ENCODE results near the gene SUN5. TPM values are rescaled to one million over a fixed set of nuclear protein-coding genes. Genes with fewer than 3 reads are reported as not detected.
"Not testable (repeated sequence)": the region's sequence is repeated elsewhere in the genome, so short reads cannot be mapped to it uniquely, and the experiment has no call there.

Gene SUN5
- polyA plus RNA-seq, 2 of the 4 experiments (the other 2 are of a cell fraction), result not detected

DNA sequence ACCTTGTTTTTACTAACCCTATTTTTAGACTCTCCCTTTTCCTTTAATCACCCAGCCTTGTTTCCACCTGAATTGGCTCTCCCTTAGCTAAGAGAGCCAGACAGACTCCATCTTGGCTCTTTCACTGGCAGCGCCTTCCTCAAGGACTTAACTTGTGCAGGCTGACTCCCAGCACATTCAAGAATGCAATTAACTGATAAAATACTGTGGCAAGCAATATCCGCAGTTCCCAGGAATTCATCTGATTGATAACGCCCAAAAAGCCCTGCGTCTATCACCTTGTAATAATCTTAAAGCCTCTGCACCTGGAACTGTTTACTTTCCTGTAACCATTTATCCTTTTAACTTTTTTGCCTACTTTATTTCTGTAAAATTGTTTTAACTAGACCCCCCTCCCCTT, 29.1 kb downstream of the SUN5 start:
- ATAC-seq; H3K4me1 ChIP-seq; FAIRE-seq; DNase-seq (ENCODE audit: low read depth in 1 of 2, low spot score in 1 of 2); H3K9me3 ChIP-seq; H3K4me2 ChIP-seq; H3K27ac ChIP-seq; H3K4me3 ChIP-seq; POLR2A ChIA-PET: not testable (repeated sequence)
- CTCF ChIA-PET, result interaction anchor here (1.5 kb wide), 1 partner anchor 30 kb away, joined by 4 read pairs; no protein-coding TSS in a partner anchor
- 84% methylated on average over 4 of the region's 4 CpGs for WGBS (ENCODE audit: missing lambda C conversion rate)

DNA sequence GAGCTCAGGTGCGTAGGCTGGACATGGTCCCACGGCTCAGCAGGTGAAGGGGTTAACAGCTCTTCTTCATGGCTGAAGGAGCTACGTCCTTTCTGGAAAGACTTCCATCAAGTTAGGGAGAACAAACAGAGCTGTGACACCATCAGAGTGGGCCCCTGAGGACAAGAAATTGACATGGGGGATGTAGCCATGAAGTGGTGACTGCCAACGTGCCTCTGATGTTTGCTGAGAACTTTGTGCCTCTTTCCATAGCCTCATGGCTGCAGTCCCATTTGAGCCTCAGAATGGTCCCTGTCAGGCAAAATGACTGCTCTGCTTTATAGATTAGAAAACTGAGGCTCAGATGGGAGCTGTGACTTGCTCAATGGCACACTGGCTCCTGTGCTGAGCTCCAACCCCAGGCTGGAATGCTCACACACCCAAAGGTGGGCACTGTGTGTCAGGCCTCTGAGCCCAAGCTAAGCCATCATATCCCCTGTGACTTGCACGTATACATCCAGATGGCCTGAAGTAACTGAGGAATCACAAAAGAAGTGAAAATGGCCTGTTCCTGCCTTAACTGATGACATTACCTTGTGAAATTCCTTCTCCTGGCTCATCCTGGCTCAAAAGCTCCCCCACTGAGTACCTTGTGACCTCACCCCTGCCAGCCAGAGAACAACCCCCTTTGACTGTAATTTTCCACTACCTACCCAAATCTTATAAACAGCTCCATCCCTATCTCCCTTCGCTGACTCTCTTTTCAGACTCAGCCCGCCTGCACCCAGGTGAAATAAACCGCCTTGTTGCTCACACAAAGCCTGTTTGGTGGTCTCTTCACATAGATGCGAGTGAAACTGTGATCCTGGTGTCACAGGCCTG, 29.8 kb downstream of the SUN5 start:
- POLR2A ChIA-PET; H3K9me3 ChIP-seq; H3K4me3 ChIP-seq; DNase-seq (ENCODE audit: low read depth in 1 of 2, low spot score in 1 of 2); H3K4me1 ChIP-seq; ATAC-seq; H3K4me2 ChIP-seq; FAIRE-seq: not testable (repeated sequence)
- CTCF ChIA-PET, result interaction anchor here (1.2 kb wide), 1 partner anchor 10 kb away, joined by 3 read pairs; no protein-coding TSS in a partner anchor
- 70% methylated on average over 9 of the region's 9 CpGs for WGBS (ENCODE audit: missing lambda C conversion rate)
- 0 out of 6 replicates have a peak overlapping the region, but pooled peaks of 1 of the 2 experiments have one; percentile 12 for H3K27ac ChIP-seq

DNA sequence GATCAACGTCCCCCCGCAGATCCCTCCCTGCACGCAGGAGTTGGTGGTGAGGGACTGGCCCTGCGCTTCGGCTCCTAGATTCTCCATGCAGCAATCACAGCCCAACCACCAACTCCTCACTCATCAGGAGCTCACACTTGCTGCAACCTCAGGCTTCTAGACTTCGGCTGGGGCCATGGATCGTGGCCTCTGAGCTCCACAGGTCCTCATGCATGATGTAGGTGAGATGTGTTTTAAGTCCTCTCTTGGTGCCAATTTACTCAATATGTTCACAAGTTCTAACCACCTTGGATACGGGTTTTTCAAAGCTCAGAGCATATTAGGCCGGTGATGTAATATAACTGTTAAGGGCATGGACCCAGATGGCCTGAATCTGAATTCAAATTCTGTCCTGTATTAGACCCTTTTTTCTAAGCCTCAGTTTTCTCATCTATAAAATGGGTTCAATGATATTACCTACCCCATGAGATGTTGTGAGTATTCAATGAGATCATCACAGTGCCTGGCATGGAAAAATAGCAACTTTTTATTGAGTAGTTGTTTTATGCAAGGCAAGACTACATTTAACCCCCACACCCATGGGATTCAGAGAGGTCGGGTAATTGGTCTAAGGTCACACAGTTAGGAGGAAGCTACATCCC, 31.0 kb downstream of the SUN5 start:
- FAIRE-seq (no peak), ATAC-seq (no peak), DNase-seq (ENCODE audit: low read depth in 1 of 2, low spot score in 1 of 2) (no peak)
- ChIA-PET POLR2A (no interaction called here), CTCF (interaction anchor here (0.6 to 1.2 kb wide), 3 partner anchors 10 to 295 kb away, joined by 3 read pairs; no protein-coding TSS in a partner anchor)
- Histone ChIP-seq H3K27ac (no peak overlapping the region), H3K4me2 (no peak overlapping the region), H3K9me3 (no peaks in the 10 kb centered on the region), H3K4me1 (0 out of 3 replicates have a peak, but pooled peaks cover 4% of the 10 kb centered on the region), H3K4me3 (no peak overlapping the region)
- TF ChIP-seq ZNF302 (CRISPR knock-in tag; IDR thresholded peaks at IDR 0.05), result no peak
- TF ChIP-seq, protein P1, sequence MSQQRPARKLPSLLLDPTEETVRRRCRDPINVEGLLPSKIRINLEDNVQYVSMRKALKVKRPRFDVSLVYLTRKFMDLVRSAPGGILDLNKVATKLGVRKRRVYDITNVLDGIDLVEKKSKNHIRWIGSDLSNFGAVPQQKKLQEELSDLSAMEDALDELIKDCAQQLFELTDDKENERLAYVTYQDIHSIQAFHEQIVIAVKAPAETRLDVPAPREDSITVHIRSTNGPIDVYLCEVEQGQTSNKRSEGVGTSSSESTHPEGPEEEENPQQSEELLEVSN (IDR thresholded peaks at IDR 0.05; ENCODE audit: borderline replicate concordance, low read depth), result no peak
- no peak for TF ChIP-seq ESRRA (IDR thresholded peaks at IDR 0.05; ENCODE audit: borderline replicate concordance, low read length)
- TF ChIP-seq HOXB5 (CRISPR knock-in tag; IDR thresholded peaks at IDR 0.05), result no peak
- no peak for TF ChIP-seq RCOR1 (IDR thresholded peaks at IDR 0.05; ENCODE audit: low read depth, low read length)
- no peak for TF ChIP-seq EHF (CRISPR knock-in tag; IDR thresholded peaks at IDR 0.05)
- TF ChIP-seq, protein P2, sequence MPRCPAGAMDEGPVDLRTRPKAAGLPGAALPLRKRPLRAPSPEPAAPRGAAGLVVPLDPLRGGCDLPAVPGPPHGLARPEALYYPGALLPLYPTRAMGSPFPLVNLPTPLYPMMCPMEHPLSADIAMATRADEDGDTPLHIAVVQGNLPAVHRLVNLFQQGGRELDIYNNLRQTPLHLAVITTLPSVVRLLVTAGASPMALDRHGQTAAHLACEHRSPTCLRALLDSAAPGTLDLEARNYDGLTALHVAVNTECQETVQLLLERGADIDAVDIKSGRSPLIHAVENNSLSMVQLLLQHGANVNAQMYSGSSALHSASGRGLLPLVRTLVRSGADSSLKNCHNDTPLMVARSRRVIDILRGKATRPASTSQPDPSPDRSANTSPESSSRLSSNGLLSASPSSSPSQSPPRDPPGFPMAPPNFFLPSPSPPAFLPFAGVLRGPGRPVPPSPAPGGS (IDR thresholded peaks at IDR 0.05), result no peak
- TF ChIP-seq, protein P3, sequence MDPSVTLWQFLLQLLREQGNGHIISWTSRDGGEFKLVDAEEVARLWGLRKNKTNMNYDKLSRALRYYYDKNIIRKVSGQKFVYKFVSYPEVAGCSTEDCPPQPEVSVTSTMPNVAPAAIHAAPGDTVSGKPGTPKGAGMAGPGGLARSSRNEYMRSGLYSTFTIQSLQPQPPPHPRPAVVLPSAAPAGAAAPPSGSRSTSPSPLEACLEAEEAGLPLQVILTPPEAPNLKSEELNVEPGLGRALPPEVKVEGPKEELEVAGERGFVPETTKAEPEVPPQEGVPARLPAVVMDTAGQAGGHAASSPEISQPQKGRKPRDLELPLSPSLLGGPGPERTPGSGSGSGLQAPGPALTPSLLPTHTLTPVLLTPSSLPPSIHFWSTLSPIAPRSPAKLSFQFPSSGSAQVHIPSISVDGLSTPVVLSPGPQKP (IDR thresholded peaks at IDR 0.05; ENCODE audit: low read depth, low read length), result no peak
- no peak for TF ChIP-seq CBX8 (IDR thresholded peaks at IDR 0.05)
- WGBS (ENCODE audit: missing lambda C conversion rate), result 70% methylated on average over 10 of the region's 10 CpGs

DNA sequence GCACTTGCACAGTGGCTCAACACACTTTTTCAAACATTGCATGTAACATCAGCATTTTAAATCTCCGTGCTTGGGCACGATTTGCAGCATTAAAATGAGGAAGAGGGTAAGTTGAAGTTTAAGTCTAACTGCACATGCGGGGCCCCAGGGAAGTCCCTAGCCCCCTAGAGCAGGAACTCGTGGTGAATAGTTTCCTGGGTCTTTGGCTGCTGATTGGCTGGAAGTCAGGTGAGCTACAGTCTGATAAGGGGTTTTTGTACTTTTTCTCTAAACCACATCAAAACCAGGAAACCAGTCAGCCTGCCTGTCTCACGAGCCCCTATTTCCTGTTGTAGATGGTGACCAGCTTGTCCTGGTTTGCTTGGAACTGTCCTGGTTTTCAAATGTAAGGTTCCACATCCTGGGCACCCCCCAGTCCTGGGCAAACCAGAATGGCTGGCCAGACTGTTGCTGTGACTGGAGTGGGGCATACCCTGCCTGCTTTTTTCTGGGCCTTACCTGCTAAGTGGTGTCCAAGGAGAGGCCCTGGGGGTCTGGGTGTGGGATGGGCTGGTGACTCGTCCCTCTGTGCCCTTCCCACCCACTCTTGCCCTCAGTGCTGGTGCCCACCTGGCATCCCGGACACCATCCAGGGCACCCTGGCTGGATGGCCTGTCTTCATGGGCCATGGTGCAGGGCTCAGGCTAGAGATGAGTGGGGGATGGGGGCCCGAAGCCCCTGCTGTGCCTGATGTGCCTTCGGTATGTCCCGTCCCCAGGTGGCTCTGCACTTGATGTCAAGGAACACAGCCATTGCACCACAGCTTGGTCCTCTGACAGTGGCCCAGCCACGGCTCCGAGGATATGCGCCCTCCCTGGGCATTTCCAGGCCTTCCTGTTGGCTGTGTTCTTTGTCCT, 31.8 kb downstream of the SUN5 start:
- Histone ChIP-seq H3K4me2 (no peak overlapping the region), H3K4me1 (0 out of 3 replicates have a peak, but pooled peaks cover 4% of the 10 kb centered on the region), H3K4me3 (no peak overlapping the region), H3K27ac (0 out of 6 replicates have a peak overlapping the region, but pooled peaks of 1 of the 2 experiments have one; percentile 42), H3K9me3 (no peaks in the 10 kb centered on the region)
- no peak for TF ChIP-seq KDM1A (IDR thresholded peaks at IDR 0.05; ENCODE audit: low read depth)
- TF ChIP-seq NPAS2 (CRISPR knock-in tag; IDR thresholded peaks at IDR 0.05; ENCODE audit: borderline replicate concordance), result no peak
- TF ChIP-seq CBX8 (IDR thresholded peaks at IDR 0.05), result no peak
- TF ChIP-seq RFX5 (IDR thresholded peaks at IDR 0.05), result no peak
- TF ChIP-seq SREBF2 (IDR thresholded peaks at IDR 0.05), result no peak
- no peak for TF ChIP-seq CHD2 (IDR thresholded peaks at IDR 0.05; ENCODE audit: low read length, partially characterized antibody)
- TF ChIP-seq FOSL2 (IDR thresholded peaks at IDR 0.05), result no peak
- TF ChIP-seq FOSL2 (CRISPR knock-in tag; IDR thresholded peaks at IDR 0.05), result no peak
- no peak for TF ChIP-seq MYC (IDR thresholded peaks at IDR 0.05; ENCODE audit: borderline replicate concordance, low read length)
- TF ChIP-seq, protein P4, sequence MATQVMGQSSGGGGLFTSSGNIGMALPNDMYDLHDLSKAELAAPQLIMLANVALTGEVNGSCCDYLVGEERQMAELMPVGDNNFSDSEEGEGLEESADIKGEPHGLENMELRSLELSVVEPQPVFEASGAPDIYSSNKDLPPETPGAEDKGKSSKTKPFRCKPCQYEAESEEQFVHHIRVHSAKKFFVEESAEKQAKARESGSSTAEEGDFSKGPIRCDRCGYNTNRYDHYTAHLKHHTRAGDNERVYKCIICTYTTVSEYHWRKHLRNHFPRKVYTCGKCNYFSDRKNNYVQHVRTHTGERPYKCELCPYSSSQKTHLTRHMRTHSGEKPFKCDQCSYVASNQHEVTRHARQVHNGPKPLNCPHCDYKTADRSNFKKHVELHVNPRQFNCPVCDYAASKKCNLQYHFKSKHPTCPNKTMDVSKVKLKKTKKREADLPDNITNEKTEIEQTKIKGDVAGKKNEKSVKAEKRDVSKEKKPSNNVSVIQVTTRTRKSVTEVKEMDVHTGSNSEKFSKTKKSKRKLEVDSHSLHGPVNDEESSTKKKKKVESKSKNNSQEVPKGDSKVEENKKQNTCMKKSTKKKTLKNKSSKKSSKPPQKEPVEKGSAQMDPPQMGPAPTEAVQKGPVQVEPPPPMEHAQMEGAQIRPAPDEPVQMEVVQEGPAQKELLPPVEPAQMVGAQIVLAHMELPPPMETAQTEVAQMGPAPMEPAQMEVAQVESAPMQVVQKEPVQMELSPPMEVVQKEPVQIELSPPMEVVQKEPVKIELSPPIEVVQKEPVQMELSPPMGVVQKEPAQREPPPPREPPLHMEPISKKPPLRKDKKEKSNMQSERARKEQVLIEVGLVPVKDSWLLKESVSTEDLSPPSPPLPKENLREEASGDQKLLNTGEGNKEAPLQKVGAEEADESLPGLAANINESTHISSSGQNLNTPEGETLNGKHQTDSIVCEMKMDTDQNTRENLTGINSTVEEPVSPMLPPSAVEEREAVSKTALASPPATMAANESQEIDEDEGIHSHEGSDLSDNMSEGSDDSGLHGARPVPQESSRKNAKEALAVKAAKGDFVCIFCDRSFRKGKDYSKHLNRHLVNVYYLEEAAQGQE (IDR thresholded peaks at IDR 0.05), result no peak
- TF ChIP-seq MAZ (IDR thresholded peaks at IDR 0.05; ENCODE audit: borderline replicate concordance, low read depth, low read length), result no peak
- no peak for DNase-seq (ENCODE audit: low read depth in 1 of 2, low spot score in 1 of 2)
- no peak for ATAC-seq
- FAIRE-seq, result no peak
- POLR2A ChIA-PET, result no interaction called here
- 69% methylated on average over 11 of the region's 13 CpGs for WGBS (ENCODE audit: missing lambda C conversion rate)
- CTCF ChIA-PET, result interaction anchor here (0.8 to 1.1 kb wide), 2 partner anchors 9 to 70 kb away, joined by 3 read pairs; no protein-coding TSS in a partner anchor

All from A549 (cell line).